Lower leg skin (tissue), 3 donors: ENCODE data around the gene GH2.

Source experiments
- CTCF ChIP-seq, 3 donors: fragments of 450-650 bp; IDR thresholded peaks; one replicate each; pipeline ENCODE4 v1.5.1; 2016; ENCODE audit warnings: antibody characterized with exemption in 3 of 3, mild to moderate bottlenecking in 3 of 3, moderate library complexity in 2 of 3
- POLR2A ChIP-seq, 2 donors: fragments of 450-650 bp; IDR thresholded peaks; one replicate each; pipeline ENCODE4 v1.6.1; 2016 to 2017; ENCODE audit warnings: antibody characterized with exemption in 2 of 2, mild to moderate bottlenecking in 1 of 2, moderate library complexity in 1 of 2

- no peak for TF ChIP-seq CTCF (IDR thresholded peaks at IDR 0.05)
- no peak for TF ChIP-seq POLR2A (IDR thresholded peaks at IDR 0.05)
These were observed 31.3 kb downstream of the GH2 start for GRCh38 chr17:63850401-63850800.
